HepG2 (cell line): ENCODE results near the gene PTTG1. TPM values are rescaled to one million over a fixed set of nuclear protein-coding genes. Genes with fewer than 3 reads are reported as not detected.

Experiments used
- BRD4 ChIP-seq: sonication (generic); formaldehyde crosslinking; IDR thresholded peaks from 2 replicates; pipeline ENCODE4 v1.4.0; 2020; ENCODE audit warnings: missing genetic modification reagents
- IRF1 ChIP-seq: sonication (generic); formaldehyde crosslinking; IDR thresholded peaks from 2 replicates; pipeline ENCODE4 v1.4.0; 2020; ENCODE audit warnings: low read depth, mild to moderate bottlenecking, missing genetic modification reagents
- ISL2 ChIP-seq: sonication (generic); formaldehyde crosslinking; IDR thresholded peaks from 2 replicates; pipeline ENCODE4 v1.5.0; 2020; ENCODE audit warnings: missing genetic modification reagents
- KDM1A ChIP-seq: IDR thresholded peaks from 2 replicates; pipeline ENCODE4 v1.6.1; 2016; ENCODE audit warnings: missing compliant biosample characterization
- KMT2B ChIP-seq: IDR thresholded peaks from 2 replicates; pipeline ENCODE4 v1.6.1; 2016; ENCODE audit warnings: missing genetic modification reagents, missing compliant biosample characterization
- MAFG ChIP-seq: sonication (generic); formaldehyde crosslinking; IDR thresholded peaks from 2 replicates; pipeline ENCODE4 v1.5.1; 2020; ENCODE audit warnings: mild to moderate bottlenecking, missing genetic modification reagents
- MEIS1 ChIP-seq: sonication (generic); formaldehyde crosslinking; IDR thresholded peaks from 2 replicates; pipeline ENCODE4 v1.9.0; 2021; ENCODE audit warnings: mild to moderate bottlenecking, missing genetic modification reagents, moderate library complexity, borderline replicate concordance
- MXD3 ChIP-seq: IDR thresholded peaks from 2 replicates; pipeline ENCODE4 v1.6.1; 2016; ENCODE audit warnings: mild to moderate bottlenecking, missing biosample characterization, missing genetic modification reagents
- NFATC3 ChIP-seq: sonication (generic); formaldehyde crosslinking; IDR thresholded peaks from 2 replicates; pipeline ENCODE4 v1.5.1; 2020; ENCODE audit warnings: mild to moderate bottlenecking, missing genetic modification reagents
- SAP130 ChIP-seq: IDR thresholded peaks from 2 replicates; pipeline ENCODE4 v1.6.1; 2016; ENCODE audit warnings: low read depth
- SIX4 ChIP-seq: sonication (generic); formaldehyde crosslinking; IDR thresholded peaks from 2 replicates; pipeline ENCODE4 v1.4.0; 2020; ENCODE audit warnings: missing genetic modification reagents
- TFDP2 ChIP-seq: sonication (generic); formaldehyde crosslinking; IDR thresholded peaks from 2 replicates; pipeline ENCODE4 v1.4.0; 2020; ENCODE audit warnings: missing genetic modification reagents
- ZBTB8A ChIP-seq: sonication (generic); formaldehyde crosslinking; IDR thresholded peaks from 2 replicates; pipeline ENCODE4 v1.4.0; 2020; ENCODE audit warnings: mild to moderate bottlenecking, low read depth, missing genetic modification reagents, borderline replicate concordance
- ZIK1 ChIP-seq: sonication (generic); formaldehyde crosslinking; IDR thresholded peaks from 2 replicates; pipeline ENCODE4 v1.5.0; 2020; ENCODE audit warnings: mild to moderate bottlenecking, low read depth, missing genetic modification reagents, borderline replicate concordance
- ZNF234 ChIP-seq: sonication (generic); formaldehyde crosslinking; conservative IDR thresholded peaks from 2 replicates; pipeline ENCODE4 v1.5.1; 2020; ENCODE audit warnings: mild to moderate bottlenecking, missing genetic modification reagents
- ZNF292 ChIP-seq: sonication (generic); formaldehyde crosslinking; IDR thresholded peaks from 2 replicates; pipeline ENCODE4 v1.8.1; 2022; ENCODE audit warnings: mild to moderate bottlenecking, low read depth, missing genetic modification reagents, borderline replicate concordance
- ZNF605 ChIP-seq: sonication (generic); formaldehyde crosslinking; IDR thresholded peaks from 2 replicates; pipeline ENCODE4 v1.8.0; 2022; ENCODE audit warnings: mild to moderate bottlenecking, missing genetic modification reagents
- ZNF878 ChIP-seq: sonication (generic); formaldehyde crosslinking; IDR thresholded peaks from 2 replicates; pipeline ENCODE4 v1.8.1; 2023; ENCODE audit warnings: mild to moderate bottlenecking, missing genetic modification reagents, moderate library complexity
- polyA plus RNA-seq, 8 experiments: library from polyadenylated mRNA; depleted of rRNA in 3 of 8; stranded (reverse) in 7 of 8; unstranded in 1 of 8; fragments of >200 nt; fragmentation: Illumina TruSeq in 4 of 8; extraction: Trizol in 4 of 8; gene quantifications; 2 replicates each; pipeline versions ENCODE4 v1.2.1 to v1.2.3, GENCODE V29; 2011 to 2016; ENCODE audit warnings: low read depth in 4 of 8, missing spikeins in 1 of 8, mixed read lengths in 1 of 8; ENCODE audit not compliant: insufficient read depth in 1 of 8
- total RNA-seq, 5 experiments: library from RNA; depleted of rRNA; stranded (reverse); fragments of >200 nt; fragmentation: Illumina TruSeq; extraction: Trizol; gene quantifications; 2 replicates each; pipeline ENCODE4 v1.2.3, GENCODE V29; 2016; ENCODE audit warnings: low read depth in 1 of 5
- TF ChIP-seq, protein P1 (sequence below): sonication (generic); formaldehyde crosslinking; IDR thresholded peaks from 2 replicates; pipeline ENCODE4 v1.5.1; 2020; ENCODE audit warnings: mild to moderate bottlenecking, missing genetic modification reagents, moderate library complexity
- TF ChIP-seq, protein P2 (sequence below): sonication (generic); formaldehyde crosslinking; IDR thresholded peaks from 2 replicates; pipeline ENCODE4 v1.4.0; 2020; ENCODE audit warnings: missing genetic modification reagents, borderline replicate concordance

PTTG1 gene
- total and polyA plus RNA-seq, 2 of the 13 experiments (the other 11 are each of a cell fraction or from before 2014, with no cell fraction given): 102 to 161 TPM

DNA sequence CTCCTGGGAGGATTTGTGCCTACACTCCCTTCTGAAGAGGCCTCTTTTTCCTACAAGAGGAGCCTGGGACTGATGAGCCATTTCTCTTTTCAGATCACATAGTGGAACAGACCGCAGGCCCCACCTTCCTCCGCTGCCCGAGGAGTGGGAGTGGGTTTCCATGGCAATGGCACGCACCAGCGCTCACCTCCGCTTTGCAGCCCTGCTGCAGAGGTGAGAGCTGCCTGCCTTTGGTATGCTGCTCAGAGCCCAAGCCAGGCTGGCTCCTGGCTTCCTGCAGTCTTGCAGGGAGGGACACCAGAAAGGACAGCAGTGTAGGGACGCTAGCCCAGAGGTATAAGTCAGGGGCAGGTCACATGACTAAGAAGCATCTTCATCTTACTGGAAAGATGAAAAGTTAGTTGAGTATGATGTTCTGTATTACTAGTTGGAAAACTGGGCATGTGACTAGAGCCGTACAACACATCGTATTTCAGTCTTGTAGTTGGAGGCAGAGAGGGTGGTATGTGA is 12.4 kb downstream of the PTTG1 start (continued):
- TF ChIP-seq ZNF292 (CRISPR knock-in tag) (peak; percentile 77; the same call in 1 of the 2 replicates), SAP130 (CRISPR knock-in tag) (peak; percentile 72), ISL2 (CRISPR knock-in tag) (no peak), NFATC3 (CRISPR knock-in tag) (no peak), IRF1 (no peak), BRD4 (CRISPR knock-in tag) (no peak), ZNF605 (no peak), MEIS1 (CRISPR knock-in tag) (no peak), MXD3 (CRISPR knock-in tag) (no peak), ZBTB8A (CRISPR knock-in tag) (no peak), KDM1A (no peak), TFDP2 (CRISPR knock-in tag) (no peak), ZNF878 (CRISPR knock-in tag) (no peak), KMT2B (CRISPR knock-in tag) (0 out of 2 replicates have a peak, but pooled peaks have one; percentile 43), MAFG (CRISPR knock-in tag) (no peak), SIX4 (CRISPR knock-in tag) (no peak), ZIK1 (no peak), ZNF234 (CRISPR knock-in tag) (no peak)
- TF ChIP-seq, protein P1, sequence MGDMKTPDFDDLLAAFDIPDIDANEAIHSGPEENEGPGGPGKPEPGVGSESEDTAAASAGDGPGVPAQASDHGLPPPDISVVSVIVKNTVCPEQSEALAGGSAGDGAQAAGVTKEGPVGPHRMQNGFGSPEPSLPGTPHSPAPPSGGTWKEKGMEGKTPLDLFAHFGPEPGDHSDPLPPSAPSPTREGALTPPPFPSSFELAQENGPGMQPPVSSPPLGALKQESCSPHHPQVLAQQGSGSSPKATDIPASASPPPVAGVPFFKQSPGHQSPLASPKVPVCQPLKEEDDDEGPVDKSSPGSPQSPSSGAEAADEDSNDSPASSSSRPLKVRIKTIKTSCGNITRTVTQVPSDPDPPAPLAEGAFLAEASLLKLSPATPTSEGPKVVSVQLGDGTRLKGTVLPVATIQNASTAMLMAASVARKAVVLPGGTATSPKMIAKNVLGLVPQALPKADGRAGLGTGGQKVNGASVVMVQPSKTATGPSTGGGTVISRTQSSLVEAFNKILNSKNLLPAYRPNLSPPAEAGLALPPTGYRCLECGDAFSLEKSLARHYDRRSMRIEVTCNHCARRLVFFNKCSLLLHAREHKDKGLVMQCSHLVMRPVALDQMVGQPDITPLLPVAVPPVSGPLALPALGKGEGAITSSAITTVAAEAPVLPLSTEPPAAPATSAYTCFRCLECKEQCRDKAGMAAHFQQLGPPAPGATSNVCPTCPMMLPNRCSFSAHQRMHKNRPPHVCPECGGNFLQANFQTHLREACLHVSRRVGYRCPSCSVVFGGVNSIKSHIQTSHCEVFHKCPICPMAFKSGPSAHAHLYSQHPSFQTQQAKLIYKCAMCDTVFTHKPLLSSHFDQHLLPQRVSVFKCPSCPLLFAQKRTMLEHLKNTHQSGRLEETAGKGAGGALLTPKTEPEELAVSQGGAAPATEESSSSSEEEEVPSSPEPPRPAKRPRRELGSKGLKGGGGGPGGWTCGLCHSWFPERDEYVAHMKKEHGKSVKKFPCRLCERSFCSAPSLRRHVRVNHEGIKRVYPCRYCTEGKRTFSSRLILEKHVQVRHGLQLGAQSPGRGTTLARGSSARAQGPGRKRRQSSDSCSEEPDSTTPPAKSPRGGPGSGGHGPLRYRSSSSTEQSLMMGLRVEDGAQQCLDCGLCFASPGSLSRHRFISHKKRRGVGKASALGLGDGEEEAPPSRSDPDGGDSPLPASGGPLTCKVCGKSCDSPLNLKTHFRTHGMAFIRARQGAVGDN (CRISPR knock-in tag): peak; percentile 66
- TF ChIP-seq, protein P2, sequence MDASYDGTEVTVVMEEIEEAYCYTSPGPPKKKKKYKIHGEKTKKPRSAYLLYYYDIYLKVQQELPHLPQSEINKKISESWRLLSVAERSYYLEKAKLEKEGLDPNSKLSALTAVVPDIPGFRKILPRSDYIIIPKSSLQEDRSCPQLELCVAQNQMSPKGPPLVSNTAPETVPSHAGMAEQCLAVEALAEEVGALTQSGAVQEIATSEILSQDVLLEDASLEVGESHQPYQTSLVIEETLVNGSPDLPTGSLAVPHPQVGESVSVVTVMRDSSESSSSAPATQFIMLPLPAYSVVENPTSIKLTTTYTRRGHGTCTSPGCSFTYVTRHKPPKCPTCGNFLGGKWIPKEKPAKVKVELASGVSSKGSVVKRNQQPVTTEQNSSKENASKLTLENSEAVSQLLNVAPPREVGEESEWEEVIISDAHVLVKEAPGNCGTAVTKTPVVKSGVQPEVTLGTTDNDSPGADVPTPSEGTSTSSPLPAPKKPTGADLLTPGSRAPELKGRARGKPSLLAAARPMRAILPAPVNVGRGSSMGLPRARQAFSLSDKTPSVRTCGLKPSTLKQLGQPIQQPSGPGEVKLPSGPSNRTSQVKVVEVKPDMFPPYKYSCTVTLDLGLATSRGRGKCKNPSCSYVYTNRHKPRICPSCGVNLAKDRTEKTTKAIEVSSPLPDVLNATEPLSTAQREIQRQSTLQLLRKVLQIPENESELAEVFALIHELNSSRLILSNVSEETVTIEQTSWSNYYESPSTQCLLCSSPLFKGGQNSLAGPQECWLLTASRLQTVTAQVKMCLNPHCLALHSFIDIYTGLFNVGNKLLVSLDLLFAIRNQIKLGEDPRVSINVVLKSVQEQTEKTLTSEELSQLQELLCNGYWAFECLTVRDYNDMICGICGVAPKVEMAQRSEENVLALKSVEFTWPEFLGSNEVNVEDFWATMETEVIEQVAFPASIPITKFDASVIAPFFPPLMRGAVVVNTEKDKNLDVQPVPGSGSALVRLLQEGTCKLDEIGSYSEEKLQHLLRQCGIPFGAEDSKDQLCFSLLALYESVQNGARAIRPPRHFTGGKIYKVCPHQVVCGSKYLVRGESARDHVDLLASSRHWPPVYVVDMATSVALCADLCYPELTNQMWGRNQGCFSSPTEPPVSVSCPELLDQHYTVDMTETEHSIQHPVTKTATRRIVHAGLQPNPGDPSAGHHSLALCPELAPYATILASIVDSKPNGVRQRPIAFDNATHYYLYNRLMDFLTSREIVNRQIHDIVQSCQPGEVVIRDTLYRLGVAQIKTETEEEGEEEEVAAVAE: no peak
